HEK293 (cell line): ENCODE measurements around the gene RETREG2.
A peak's percentile ranks its signal among the peaks of the same experiment; 100 is the strongest.

Experiments used
- CTCF ChIA-PET: fragments of 350-600 bp; formaldehyde crosslinking; extraction: SDS; loops from one replicate; lab custom pipeline; 2021; ENCODE audit warnings: antibody characterized with exemption; lab: Yijun Ruan, JAX
- POLR2A ChIA-PET: fragments of 300-600 bp; formaldehyde crosslinking; extraction: SDS; loops from one replicate; lab custom pipeline; 2020; ENCODE audit warnings: antibody characterized with exemption, inconsistent platforms; lab: Yijun Ruan, JAX
- H3K27ac ChIP-seq: fragments of 200-500 bp; sonication (Bioruptor generic); 2 replicates; pipeline ENCODE4 v1.5.1; 2014; ENCODE audit warnings: low read depth, low read length, control low read depth, inconsistent platforms; ENCODE audit errors: extremely low read depth
- H3K36me3 ChIP-seq, 2 experiments: fragments of 200-500 bp in 1 of 2; sonication (Bioruptor generic) in 1 of 2; 1 replicate in 1 of 2; 2 replicates in 1 of 2; pipeline ENCODE4 v1.5.1; 2014 to 2017; ENCODE audit warnings: inconsistent platforms in 2 of 2, low read length in 2 of 2; ENCODE audit not compliant: control insufficient read depth in 2 of 2, insufficient read depth in 1 of 2
- H3K4me1 ChIP-seq: fragments of 200-500 bp; sonication (Bioruptor generic); 2 replicates; pipeline ENCODE4 v1.5.1; 2014; ENCODE audit warnings: mild to moderate bottlenecking, low read length, inconsistent platforms; ENCODE audit not compliant: control insufficient read depth, insufficient read depth
- H3K4me3 ChIP-seq: 2 replicates; pipeline ENCODE4 v1.5.1; 2011; ENCODE audit warnings: low read depth, mild to moderate bottlenecking, control low read depth, low read length, moderate library complexity
- H3K9me3 ChIP-seq: fragments of 200-500 bp; sonication (Bioruptor generic); 2 replicates; pipeline ENCODE4 v1.5.1; 2014; ENCODE audit warnings: low read depth, low read length, inconsistent platforms; ENCODE audit not compliant: control insufficient read depth, insufficient read depth
- MZF1 ChIP-seq: fragments of 450-650 bp; formaldehyde crosslinking; IDR thresholded peaks from 2 replicates; pipeline ENCODE4 v1.5.1; 2017; ENCODE audit warnings: missing biosample characterization, missing genetic modification characterization, borderline replicate concordance
- OVOL3 ChIP-seq: fragments of 450-650 bp; formaldehyde crosslinking; IDR thresholded peaks from 2 replicates; pipeline ENCODE4 v1.5.1; 2016; ENCODE audit warnings: missing biosample characterization, missing genetic modification characterization
- PRDM4 ChIP-seq: fragments of 450-650 bp; formaldehyde crosslinking; IDR thresholded peaks from 2 replicates; pipeline ENCODE4 v1.5.1; 2017; ENCODE audit warnings: missing biosample characterization, missing genetic modification characterization
- SCRT1 ChIP-seq: fragments of 450-650 bp; formaldehyde crosslinking; IDR thresholded peaks from 2 replicates; pipeline ENCODE4 v1.5.1; 2016; ENCODE audit warnings: missing biosample characterization, missing genetic modification characterization, borderline replicate concordance
- WT1 ChIP-seq: fragments of 450-650 bp; formaldehyde crosslinking; IDR thresholded peaks from 2 replicates; pipeline ENCODE4 v1.5.1; 2016; ENCODE audit warnings: missing biosample characterization, missing genetic modification characterization
- ZBTB21 ChIP-seq: fragments of 450-650 bp; formaldehyde crosslinking; IDR thresholded peaks from 2 replicates; pipeline ENCODE4 v1.5.1; 2017; ENCODE audit warnings: missing biosample characterization, missing genetic modification characterization
- ZFP69B ChIP-seq: fragments of 450-650 bp; formaldehyde crosslinking; IDR thresholded peaks from 2 replicates; pipeline ENCODE4 v1.5.1; 2016; ENCODE audit warnings: missing biosample characterization, missing genetic modification characterization
- ZNF169 ChIP-seq: fragments of 450-650 bp; formaldehyde crosslinking; IDR thresholded peaks from 2 replicates; pipeline ENCODE4 v1.5.1; 2016; ENCODE audit warnings: missing biosample characterization, missing genetic modification characterization
- ZNF280D ChIP-seq: fragments of 450-650 bp; formaldehyde crosslinking; IDR thresholded peaks from 2 replicates; pipeline ENCODE4 v1.5.1; 2016; ENCODE audit warnings: missing biosample characterization, missing genetic modification characterization
- ZNF426 ChIP-seq: fragments of 450-650 bp; formaldehyde crosslinking; IDR thresholded peaks from 2 replicates; pipeline ENCODE4 v1.5.1; 2017; ENCODE audit warnings: missing biosample characterization, missing genetic modification characterization, mild to moderate bottlenecking, inconsistent platforms, moderate library complexity
- ZNF501 ChIP-seq: fragments of 450-650 bp; formaldehyde crosslinking; IDR thresholded peaks from 2 replicates; pipeline ENCODE4 v1.5.1; 2016; ENCODE audit warnings: missing biosample characterization, missing genetic modification characterization
- ZNF521 ChIP-seq: fragments of 450-650 bp; formaldehyde crosslinking; IDR thresholded peaks from 2 replicates; pipeline ENCODE4 v1.5.1; 2017; ENCODE audit warnings: missing biosample characterization, mild to moderate bottlenecking, missing genetic modification characterization
- ZNF549 ChIP-seq: fragments of 450-650 bp; IDR thresholded peaks from 2 replicates; pipeline ENCODE4 v1.5.1; 2018; ENCODE audit warnings: missing biosample characterization, missing genetic modification characterization, mild to moderate bottlenecking, inconsistent platforms, moderate library complexity
- ZNF560 ChIP-seq: fragments of 450-650 bp; formaldehyde crosslinking; IDR thresholded peaks from 2 replicates; pipeline ENCODE4 v1.5.1; 2017; ENCODE audit warnings: missing biosample characterization, missing genetic modification characterization, borderline replicate concordance
- ZNF571 ChIP-seq: fragments of 450-650 bp; formaldehyde crosslinking; IDR thresholded peaks from 2 replicates; pipeline ENCODE4 v1.5.0; 2017; ENCODE audit warnings: missing biosample characterization, missing genetic modification characterization
- ZNF596 ChIP-seq: fragments of 450-650 bp; IDR thresholded peaks from 2 replicates; pipeline ENCODE4 v1.5.0; 2018; ENCODE audit warnings: missing biosample characterization, mild to moderate bottlenecking, missing genetic modification characterization, moderate library complexity
- ZNF830 ChIP-seq: fragments of 450-650 bp; IDR thresholded peaks from 2 replicates; pipeline ENCODE4 v1.5.0; 2018; ENCODE audit warnings: missing biosample characterization, missing genetic modification characterization, low read depth, mild to moderate bottlenecking, moderate library complexity
- TF ChIP-seq, protein P1 (sequence below): fragments of 450-650 bp; formaldehyde crosslinking; IDR thresholded peaks from 2 replicates; pipeline ENCODE4 v1.5.1; 2016; ENCODE audit warnings: missing biosample characterization, missing genetic modification characterization
- TF ChIP-seq, protein P2 (sequence below): fragments of 450-650 bp; formaldehyde crosslinking; IDR thresholded peaks from 2 replicates; pipeline ENCODE4 v1.5.1; 2016; ENCODE audit warnings: missing biosample characterization, missing genetic modification characterization, low read depth

The RETREG2 gene

GRCh38 chr2:219158586-219158985 lies 19.5 kb upstream of the RETREG2 start (continued):
- TF ChIP-seq, protein P1, sequence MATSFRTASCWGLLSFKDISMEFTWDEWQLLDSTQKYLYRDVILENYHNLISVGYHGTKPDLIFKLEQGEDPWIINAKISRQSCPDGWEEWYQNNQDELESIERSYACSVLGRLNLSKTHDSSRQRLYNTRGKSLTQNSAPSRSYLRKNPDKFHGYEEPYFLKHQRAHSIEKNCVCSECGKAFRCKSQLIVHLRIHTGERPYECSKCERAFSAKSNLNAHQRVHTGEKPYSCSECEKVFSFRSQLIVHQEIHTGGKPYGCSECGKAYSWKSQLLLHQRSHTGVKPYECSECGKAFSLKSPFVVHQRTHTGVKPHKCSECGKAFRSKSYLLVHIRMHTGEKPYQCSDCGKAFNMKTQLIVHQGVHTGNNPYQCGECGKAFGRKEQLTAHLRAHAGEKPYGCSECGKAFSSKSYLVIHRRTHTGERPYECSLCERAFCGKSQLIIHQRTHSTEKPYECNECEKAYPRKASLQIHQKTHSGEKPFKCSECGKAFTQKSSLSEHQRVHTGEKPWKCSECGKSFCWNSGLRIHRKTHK (tag by site-specific recombination): no peak
- TF ChIP-seq ZNF501 (tag by site-specific recombination) (no peak), ZFP69B (tag by site-specific recombination) (no peak), ZNF549 (tag by site-specific recombination) (no peak), ZNF280D (tag by site-specific recombination) (no peak), ZNF560 (tag by site-specific recombination) (no peak), ZNF426 (tag by site-specific recombination) (no peak), ZNF521 (tag by site-specific recombination) (no peak), ZNF596 (tag by site-specific recombination) (no peak)
- TF ChIP-seq, all 188 proteins: peak for 0

DNA sequence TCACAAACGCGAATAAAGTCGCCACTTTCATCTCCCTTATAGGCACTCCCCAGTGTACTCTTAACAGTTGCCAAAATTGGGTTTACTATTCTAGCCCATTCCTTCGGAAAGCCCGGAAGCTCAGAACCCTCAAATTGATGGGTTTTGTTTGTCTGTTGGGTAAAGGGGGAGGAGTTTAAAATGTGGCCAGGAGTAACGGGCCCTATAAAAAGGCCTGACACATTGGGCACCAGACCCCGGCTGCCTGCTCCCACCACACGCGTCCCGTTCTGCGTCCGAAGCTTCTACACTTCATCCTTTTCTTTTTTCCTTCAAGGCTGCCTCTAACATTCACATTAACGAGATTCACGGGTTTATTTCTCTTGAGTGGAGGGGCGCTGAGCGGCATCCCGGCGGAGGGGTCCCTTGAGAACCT lies 18.3 kb upstream of the RETREG2 start:
- Histone ChIP-seq H3K27ac (0 out of 2 replicates have a peak overlapping the region, but pooled peaks have one; percentile 97), H3K4me1 (peaks cover 5% of the 10 kb centered on the region; the same call in 1 of the 2 replicates), H3K9me3 (no peaks in the 10 kb centered on the region), H3K36me3 (peaks cover 3 to 21% of the 10 kb centered on the region in 2 experiments), H3K4me3 (peak overlapping the region; percentile 26)
- POLR2A ChIA-PET: interaction anchor here (0.7 to 1.4 kb wide), 2 partner anchors 17 to 46 kb away, joined by 3 to 5 read pairs; partner anchors contain the start of gene CNPPD1
- no peak for TF ChIP-seq ZNF830 (tag by site-specific recombination)
- no peak for TF ChIP-seq SCRT1
- no peak for TF ChIP-seq OVOL3 (tag by site-specific recombination)
- no peak for TF ChIP-seq MZF1 (tag by site-specific recombination)
- no peak for TF ChIP-seq ZBTB21 (tag by site-specific recombination)
- TF ChIP-seq ZNF521 (tag by site-specific recombination): no peak
- no peak for TF ChIP-seq PRDM4 (tag by site-specific recombination)
- no peak for TF ChIP-seq ZNF169 (tag by site-specific recombination)
- TF ChIP-seq, protein P2, sequence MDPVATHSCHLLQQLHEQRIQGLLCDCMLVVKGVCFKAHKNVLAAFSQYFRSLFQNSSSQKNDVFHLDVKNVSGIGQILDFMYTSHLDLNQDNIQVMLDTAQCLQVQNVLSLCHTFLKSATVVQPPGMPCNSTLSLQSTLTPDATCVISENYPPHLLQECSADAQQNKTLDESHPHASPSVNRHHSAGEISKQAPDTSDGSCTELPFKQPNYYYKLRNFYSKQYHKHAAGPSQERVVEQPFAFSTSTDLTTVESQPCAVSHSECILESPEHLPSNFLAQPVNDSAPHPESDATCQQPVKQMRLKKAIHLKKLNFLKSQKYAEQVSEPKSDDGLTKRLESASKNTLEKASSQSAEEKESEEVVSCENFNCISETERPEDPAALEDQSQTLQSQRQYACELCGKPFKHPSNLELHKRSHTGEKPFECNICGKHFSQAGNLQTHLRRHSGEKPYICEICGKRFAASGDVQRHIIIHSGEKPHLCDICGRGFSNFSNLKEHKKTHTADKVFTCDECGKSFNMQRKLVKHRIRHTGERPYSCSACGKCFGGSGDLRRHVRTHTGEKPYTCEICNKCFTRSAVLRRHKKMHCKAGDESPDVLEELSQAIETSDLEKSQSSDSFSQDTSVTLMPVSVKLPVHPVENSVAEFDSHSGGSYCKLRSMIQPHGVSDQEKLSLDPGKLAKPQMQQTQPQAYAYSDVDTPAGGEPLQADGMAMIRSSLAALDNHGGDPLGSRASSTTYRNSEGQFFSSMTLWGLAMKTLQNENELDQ (tag by site-specific recombination): no peak
- no peak for TF ChIP-seq ZNF560 (tag by site-specific recombination)
- no peak for TF ChIP-seq WT1 (tag by site-specific recombination)
- TF ChIP-seq ZNF571: no peak
- CTCF ChIA-PET: interaction anchor here (0.6 to 9.1 kb wide), 51 partner anchors 10 to 833 kb away, joined by 3 to 123 read pairs (median 5); partner anchors contain the start of genes CFAP65, CNPPD1, DNAJB2 and RESP18
